HEK293 (cell line): ENCODE measurements around the gene CADM3.

Source experiments
- CTCF ChIA-PET: fragments of 350-600 bp; formaldehyde crosslinking; extraction: SDS; loops from one replicate; lab custom pipeline; 2021; ENCODE audit warnings: antibody characterized with exemption; lab: Yijun Ruan, JAX
- POLR2A ChIA-PET: fragments of 300-600 bp; formaldehyde crosslinking; extraction: SDS; loops from one replicate; lab custom pipeline; 2020; ENCODE audit warnings: antibody characterized with exemption, inconsistent platforms; lab: Yijun Ruan, JAX
- H3K27ac ChIP-seq: fragments of 200-500 bp; sonication (Bioruptor generic); 2 replicates; pipeline ENCODE4 v1.5.1; 2014; ENCODE audit warnings: low read depth, low read length, control low read depth, inconsistent platforms; ENCODE audit errors: extremely low read depth
- H3K36me3 ChIP-seq, 2 experiments: fragments of 200-500 bp in 1 of 2; sonication (Bioruptor generic) in 1 of 2; 1 replicate in 1 of 2; 2 replicates in 1 of 2; pipeline ENCODE4 v1.5.1; 2014 to 2017; ENCODE audit warnings: inconsistent platforms in 2 of 2, low read length in 2 of 2; ENCODE audit not compliant: control insufficient read depth in 2 of 2, insufficient read depth in 1 of 2
- H3K4me1 ChIP-seq: fragments of 200-500 bp; sonication (Bioruptor generic); 2 replicates; pipeline ENCODE4 v1.5.1; 2014; ENCODE audit warnings: mild to moderate bottlenecking, low read length, inconsistent platforms; ENCODE audit not compliant: control insufficient read depth, insufficient read depth
- H3K4me3 ChIP-seq: 2 replicates; pipeline ENCODE4 v1.5.1; 2011; ENCODE audit warnings: low read depth, mild to moderate bottlenecking, control low read depth, low read length, moderate library complexity
- H3K9me3 ChIP-seq: fragments of 200-500 bp; sonication (Bioruptor generic); 2 replicates; pipeline ENCODE4 v1.5.1; 2014; ENCODE audit warnings: low read depth, low read length, inconsistent platforms; ENCODE audit not compliant: control insufficient read depth, insufficient read depth
- BCL11A ChIP-seq: fragments of 450-650 bp; formaldehyde crosslinking; IDR thresholded peaks from 2 replicates; pipeline ENCODE4 v1.5.1; 2016; ENCODE audit warnings: low read depth, missing biosample characterization, missing genetic modification characterization
- HOXD13 ChIP-seq: sonication (generic); formaldehyde crosslinking; IDR thresholded peaks from 2 replicates; pipeline ENCODE4 v1.8.0; 2022; ENCODE audit warnings: missing genetic modification reagents, borderline replicate concordance
- KLF8 ChIP-seq: fragments of 450-650 bp; formaldehyde crosslinking; IDR thresholded peaks from 2 replicates; pipeline ENCODE4 v1.5.1; 2016; ENCODE audit warnings: missing biosample characterization, missing genetic modification characterization
- ZBTB1 ChIP-seq: fragments of 450-650 bp; formaldehyde crosslinking; IDR thresholded peaks from 2 replicates; pipeline ENCODE4 v1.5.1; 2016; ENCODE audit warnings: missing biosample characterization, missing genetic modification characterization
- ZBTB48 ChIP-seq: fragments of 450-650 bp; formaldehyde crosslinking; IDR thresholded peaks from 2 replicates; pipeline ENCODE4 v1.5.1; 2016; ENCODE audit warnings: missing biosample characterization, missing genetic modification characterization
- ZFP3 ChIP-seq: fragments of 450-650 bp; formaldehyde crosslinking; IDR thresholded peaks from 2 replicates; pipeline ENCODE4 v1.5.1; 2016; ENCODE audit warnings: low read depth, missing biosample characterization, missing genetic modification characterization
- ZFP41 ChIP-seq: fragments of 450-650 bp; formaldehyde crosslinking; IDR thresholded peaks from 2 replicates; pipeline ENCODE4 v1.5.1; 2016; ENCODE audit warnings: missing biosample characterization, missing genetic modification characterization, borderline replicate concordance
- ZIC2 ChIP-seq: fragments of 450-650 bp; formaldehyde crosslinking; IDR thresholded peaks from 2 replicates; pipeline ENCODE4 v1.5.1; 2016; ENCODE audit warnings: missing biosample characterization, missing genetic modification characterization
- ZNF148 ChIP-seq: fragments of 450-650 bp; formaldehyde crosslinking; IDR thresholded peaks from 2 replicates; pipeline ENCODE4 v1.5.0; 2017; ENCODE audit warnings: missing biosample characterization, missing genetic modification characterization, borderline replicate concordance
- ZNF16 ChIP-seq: fragments of 450-650 bp; formaldehyde crosslinking; IDR thresholded peaks from 2 replicates; pipeline ENCODE4 v1.5.1; 2016; ENCODE audit warnings: low read depth, missing biosample characterization, missing genetic modification characterization
- ZNF175 ChIP-seq: fragments of 450-650 bp; formaldehyde crosslinking; IDR thresholded peaks from 2 replicates; pipeline ENCODE4 v1.5.1; 2016; ENCODE audit warnings: missing biosample characterization, missing genetic modification characterization
- ZNF335 ChIP-seq: fragments of 450-650 bp; formaldehyde crosslinking; conservative IDR thresholded peaks from 2 replicates; pipeline ENCODE4 v1.5.1; 2016; ENCODE audit warnings: missing biosample characterization, missing genetic modification characterization
- ZNF362 ChIP-seq: fragments of 450-650 bp; formaldehyde crosslinking; IDR thresholded peaks from 2 replicates; pipeline ENCODE4 v1.5.1; 2016; ENCODE audit warnings: missing biosample characterization, missing genetic modification characterization
- ZNF580 ChIP-seq: fragments of 450-650 bp; formaldehyde crosslinking; IDR thresholded peaks from 2 replicates; pipeline ENCODE4 v1.5.1; 2016; ENCODE audit warnings: missing biosample characterization, missing genetic modification characterization
- ZNF585B ChIP-seq: fragments of 450-650 bp; formaldehyde crosslinking; IDR thresholded peaks from 2 replicates; pipeline ENCODE4 v1.5.1; 2016; ENCODE audit warnings: missing biosample characterization, missing genetic modification characterization
- ZNF629 ChIP-seq: fragments of 450-650 bp; formaldehyde crosslinking; IDR thresholded peaks from 2 replicates; pipeline ENCODE4 v1.5.1; 2017; ENCODE audit warnings: missing biosample characterization, missing genetic modification characterization
- ZNF654 ChIP-seq: fragments of 450-650 bp; formaldehyde crosslinking; IDR thresholded peaks from 2 replicates; pipeline ENCODE4 v1.5.1; 2016; ENCODE audit warnings: low read depth, missing biosample characterization, missing genetic modification characterization
- TF ChIP-seq, protein P1 (sequence below): fragments of 450-650 bp; IDR thresholded peaks from 2 replicates; pipeline ENCODE4 v1.5.1; 2018; ENCODE audit warnings: missing biosample characterization, mild to moderate bottlenecking, missing genetic modification characterization
- TF ChIP-seq, protein P2 (sequence below): fragments of 450-650 bp; formaldehyde crosslinking; IDR thresholded peaks from 2 replicates; pipeline ENCODE4 v1.5.1; 2016; ENCODE audit warnings: missing biosample characterization, missing genetic modification characterization
- TF ChIP-seq, protein P3 (sequence below): fragments of 450-650 bp; formaldehyde crosslinking; IDR thresholded peaks from 2 replicates; pipeline ENCODE4 v1.5.1; 2016; ENCODE audit warnings: missing biosample characterization, missing genetic modification characterization
- TF ChIP-seq, protein P4 (sequence below): fragments of 450-650 bp; formaldehyde crosslinking; IDR thresholded peaks from 2 replicates; pipeline ENCODE4 v1.5.1; 2016; ENCODE audit warnings: missing biosample characterization, missing genetic modification characterization, borderline replicate concordance

The CADM3 gene

GRCh38 chr1:159146980-159147379 is 24.4 kb upstream of the CADM3 start:
- CTCF ChIA-PET, result interaction anchor here (1.5 kb wide), 1 partner anchor 51 kb away, joined by 8 read pairs; no protein-coding TSS in a partner anchor
- Histone ChIP-seq H3K27ac (no peak overlapping the region), H3K9me3 (no peaks in the 10 kb centered on the region), H3K4me3 (no peak overlapping the region), H3K36me3 (no peaks in the 10 kb centered on the region), H3K4me1 (no peaks in the 10 kb centered on the region)
- TF ChIP-seq ZFP41 (tag by site-specific recombination), result no peak
- TF ChIP-seq ZIC2 (tag by site-specific recombination), result no peak
- no peak for TF ChIP-seq ZFP3 (tag by site-specific recombination)
- no peak for TF ChIP-seq ZNF580
- TF ChIP-seq KLF8 (tag by site-specific recombination), result no peak
- TF ChIP-seq, protein P1, sequence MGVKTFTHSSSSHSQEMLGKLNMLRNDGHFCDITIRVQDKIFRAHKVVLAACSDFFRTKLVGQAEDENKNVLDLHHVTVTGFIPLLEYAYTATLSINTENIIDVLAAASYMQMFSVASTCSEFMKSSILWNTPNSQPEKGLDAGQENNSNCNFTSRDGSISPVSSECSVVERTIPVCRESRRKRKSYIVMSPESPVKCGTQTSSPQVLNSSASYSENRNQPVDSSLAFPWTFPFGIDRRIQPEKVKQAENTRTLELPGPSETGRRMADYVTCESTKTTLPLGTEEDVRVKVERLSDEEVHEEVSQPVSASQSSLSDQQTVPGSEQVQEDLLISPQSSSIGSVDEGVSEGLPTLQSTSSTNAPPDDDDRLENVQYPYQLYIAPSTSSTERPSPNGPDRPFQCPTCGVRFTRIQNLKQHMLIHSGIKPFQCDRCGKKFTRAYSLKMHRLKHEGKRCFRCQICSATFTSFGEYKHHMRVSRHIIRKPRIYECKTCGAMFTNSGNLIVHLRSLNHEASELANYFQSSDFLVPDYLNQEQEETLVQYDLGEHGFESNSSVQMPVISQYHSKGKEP (tag by site-specific recombination), result no peak
- TF ChIP-seq ZNF148 (tag by site-specific recombination), result no peak
- TF ChIP-seq, protein P2, sequence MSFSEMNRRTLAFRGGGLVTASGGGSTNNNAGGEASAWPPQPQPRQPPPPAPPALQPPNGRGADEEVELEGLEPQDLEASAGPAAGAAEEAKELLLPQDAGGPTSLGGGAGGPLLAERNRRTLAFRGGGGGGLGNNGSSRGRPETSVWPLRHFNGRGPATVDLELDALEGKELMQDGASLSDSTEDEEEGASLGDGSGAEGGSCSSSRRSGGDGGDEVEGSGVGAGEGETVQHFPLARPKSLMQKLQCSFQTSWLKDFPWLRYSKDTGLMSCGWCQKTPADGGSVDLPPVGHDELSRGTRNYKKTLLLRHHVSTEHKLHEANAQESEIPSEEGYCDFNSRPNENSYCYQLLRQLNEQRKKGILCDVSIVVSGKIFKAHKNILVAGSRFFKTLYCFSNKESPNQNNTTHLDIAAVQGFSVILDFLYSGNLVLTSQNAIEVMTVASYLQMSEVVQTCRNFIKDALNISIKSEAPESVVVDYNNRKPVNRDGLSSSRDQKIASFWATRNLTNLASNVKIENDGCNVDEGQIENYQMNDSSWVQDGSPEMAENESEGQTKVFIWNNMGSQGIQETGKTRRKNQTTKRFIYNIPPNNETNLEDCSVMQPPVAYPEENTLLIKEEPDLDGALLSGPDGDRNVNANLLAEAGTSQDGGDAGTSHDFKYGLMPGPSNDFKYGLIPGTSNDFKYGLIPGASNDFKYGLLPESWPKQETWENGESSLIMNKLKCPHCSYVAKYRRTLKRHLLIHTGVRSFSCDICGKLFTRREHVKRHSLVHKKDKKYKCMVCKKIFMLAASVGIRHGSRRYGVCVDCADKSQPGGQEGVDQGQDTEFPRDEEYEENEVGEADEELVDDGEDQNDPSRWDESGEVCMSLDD (tag by site-specific recombination), result no peak
- TF ChIP-seq, protein P3, sequence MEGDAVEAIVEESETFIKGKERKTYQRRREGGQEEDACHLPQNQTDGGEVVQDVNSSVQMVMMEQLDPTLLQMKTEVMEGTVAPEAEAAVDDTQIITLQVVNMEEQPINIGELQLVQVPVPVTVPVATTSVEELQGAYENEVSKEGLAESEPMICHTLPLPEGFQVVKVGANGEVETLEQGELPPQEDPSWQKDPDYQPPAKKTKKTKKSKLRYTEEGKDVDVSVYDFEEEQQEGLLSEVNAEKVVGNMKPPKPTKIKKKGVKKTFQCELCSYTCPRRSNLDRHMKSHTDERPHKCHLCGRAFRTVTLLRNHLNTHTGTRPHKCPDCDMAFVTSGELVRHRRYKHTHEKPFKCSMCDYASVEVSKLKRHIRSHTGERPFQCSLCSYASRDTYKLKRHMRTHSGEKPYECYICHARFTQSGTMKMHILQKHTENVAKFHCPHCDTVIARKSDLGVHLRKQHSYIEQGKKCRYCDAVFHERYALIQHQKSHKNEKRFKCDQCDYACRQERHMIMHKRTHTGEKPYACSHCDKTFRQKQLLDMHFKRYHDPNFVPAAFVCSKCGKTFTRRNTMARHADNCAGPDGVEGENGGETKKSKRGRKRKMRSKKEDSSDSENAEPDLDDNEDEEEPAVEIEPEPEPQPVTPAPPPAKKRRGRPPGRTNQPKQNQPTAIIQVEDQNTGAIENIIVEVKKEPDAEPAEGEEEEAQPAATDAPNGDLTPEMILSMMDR (tag by site-specific recombination), result no peak
- no peak for TF ChIP-seq ZBTB1
- no peak for TF ChIP-seq ZNF654 (tag by site-specific recombination)
- TF ChIP-seq HOXD13 (CRISPR knock-in tag), result no peak
- POLR2A ChIA-PET, result no interaction called here

GRCh38 chr1:159152031-159152430 is 19.4 kb upstream of the CADM3 start:
- Histone ChIP-seq H3K36me3 (no peaks in the 10 kb centered on the region), H3K4me1 (no peaks in the 10 kb centered on the region), H3K27ac (no peak overlapping the region), H3K9me3 (no peaks in the 10 kb centered on the region), H3K4me3 (no peak overlapping the region)
- ChIA-PET CTCF (interaction anchor here (0.7 to 2.4 kb wide), 4 partner anchors 8 to 61 kb away, joined by 3 to 11 read pairs (median 4); no protein-coding TSS in a partner anchor), POLR2A (no interaction called here)
- TF ChIP-seq ZNF629 (tag by site-specific recombination), result no peak
- no peak for TF ChIP-seq BCL11A (tag by site-specific recombination)
- TF ChIP-seq, protein P4, sequence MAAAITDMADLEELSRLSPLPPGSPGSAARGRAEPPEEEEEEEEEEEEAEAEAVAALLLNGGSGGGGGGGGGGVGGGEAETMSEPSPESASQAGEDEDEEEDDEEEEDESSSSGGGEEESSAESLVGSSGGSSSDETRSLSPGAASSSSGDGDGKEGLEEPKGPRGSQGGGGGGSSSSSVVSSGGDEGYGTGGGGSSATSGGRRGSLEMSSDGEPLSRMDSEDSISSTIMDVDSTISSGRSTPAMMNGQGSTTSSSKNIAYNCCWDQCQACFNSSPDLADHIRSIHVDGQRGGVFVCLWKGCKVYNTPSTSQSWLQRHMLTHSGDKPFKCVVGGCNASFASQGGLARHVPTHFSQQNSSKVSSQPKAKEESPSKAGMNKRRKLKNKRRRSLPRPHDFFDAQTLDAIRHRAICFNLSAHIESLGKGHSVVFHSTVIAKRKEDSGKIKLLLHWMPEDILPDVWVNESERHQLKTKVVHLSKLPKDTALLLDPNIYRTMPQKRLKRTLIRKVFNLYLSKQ, result no peak
- no peak for TF ChIP-seq ZNF16 (tag by site-specific recombination)
- no peak for TF ChIP-seq ZNF362
- no peak for TF ChIP-seq ZNF335 (tag by site-specific recombination)
- TF ChIP-seq ZBTB48 (tag by site-specific recombination), result no peak
- no peak for TF ChIP-seq ZNF585B (tag by site-specific recombination)
- TF ChIP-seq ZFP3 (tag by site-specific recombination), result no peak
- TF ChIP-seq ZNF175 (tag by site-specific recombination), result no peak
